CD4-positive, alpha-beta T cell treated with Interferon alpha-2 for 1 hour (primary cell): ENCODE results near the gene KRT16.
"Not testable (repeated sequence)": the region's sequence is repeated elsewhere in the genome, so short reads cannot be mapped to it uniquely, and the experiment has no call there.

ENCODE experiments used
- DNase-seq, 2 donors: peaks; one replicate each; pipeline ENCODE4 v3.0.0-alpha.2; 2020 to 2022

The KRT16 gene

GRCh38 chr17:41627316-41628072 is 14.9 kb upstream of the KRT16 start:
- DNase-seq, result no peak

- not testable (repeated sequence) for DNase-seq
Measured at GRCh38 chr17:41626914-41627295, 14.3 kb upstream of the KRT16 start.

GRCh38 chr17:41626028-41626913 is 13.7 kb upstream of the KRT16 start:
- not testable (repeated sequence) for DNase-seq

GRCh38 chr17:41625602-41626001 is 13.0 kb upstream of the KRT16 start:
- no peak for DNase-seq

- DNase-seq, result no peak
Measured at GRCh38 chr17:41624208-41625101, 11.9 kb upstream of the KRT16 start, which contains the start of gene KRT17. TSS of gene KRT17 (minus strand) at chr17:41624575. CDS start at chr17:41624509, 66 bp downstream.

- DNase-seq, result not testable (repeated sequence)
Measured at GRCh38 chr17:41623184-41623861, 10.8 kb upstream of the KRT16 start.

- DNase-seq, result not testable (repeated sequence)
Measured at GRCh38 chr17:41622340-41623183, 10.0 kb upstream of the KRT16 start.

GRCh38 chr17:41621916-41622315 is 9.3 kb upstream of the KRT16 start:
- no peak for DNase-seq

GRCh38 chr17:41621435-41621817 is 8.9 kb upstream of the KRT16 start:
- not testable (repeated sequence) for DNase-seq

- DNase-seq, result no peak
Measured at GRCh38 chr17:41620583-41621434, 8.2 kb upstream of the KRT16 start.

GRCh38 chr17:41619927-41620582 is 7.5 kb upstream of the KRT16 start:
- DNase-seq, result not testable (repeated sequence)

GRCh38 chr17:41619036-41619926 is 6.7 kb upstream of the KRT16 start:
- DNase-seq, result no peak

GRCh38 chr17:41618341-41619035 is 5.9 kb upstream of the KRT16 start:
- no peak for DNase-seq

GRCh38 chr17:41617698-41618097 is 5.1 kb upstream of the KRT16 start:
- no peak for DNase-seq

GRCh38 chr17:41617136-41617535 is 4.6 kb upstream of the KRT16 start:
- DNase-seq, result no peak

- DNase-seq, result not testable (repeated sequence)
Measured at GRCh38 chr17:41616486-41616885, 3.9 kb upstream of the KRT16 start.

GRCh38 chr17:41615454-41615853 is 2.9 kb upstream of the KRT16 start:
- no peak for DNase-seq

- not testable (repeated sequence) for DNase-seq
Measured at GRCh38 chr17:41614767-41615166, 2.2 kb upstream of the KRT16 start.
